Activated CD4-positive, alpha-beta T cell treated with anti-CD3 and anti-CD28 coated beads, Interleukin-2, Interleukin-4, amounts not matched to agents 100 ng/mL and 50 ng/mL, durations not matched to agents 16 hours and 8 hours (primary cell): ENCODE measurements around the gene NAP1L4.

Experiments
- DNase-seq: peaks from one replicate; pipeline ENCODE4 v3.0.0-alpha.2; 2020; ENCODE audit warnings: low spot score

The NAP1L4 gene

GRCh38 chr11:2992997-2993325 is 832 bp upstream of the NAP1L4 start:
- DNase-seq = no peak

- no peak for DNase-seq
Measured at GRCh38 chr11:2991452-2992233, 486 bp downstream of the NAP1L4 start.

GRCh38 chr11:2990617-2991451 is 1.3 kb downstream of the NAP1L4 start:
- peak; percentile 65 for DNase-seq

- peak; percentile 24 for DNase-seq
Measured at GRCh38 chr11:2989551-2989950, 2.6 kb downstream of the NAP1L4 start.

- DNase-seq = peak; percentile 15
Measured at GRCh38 chr11:2989006-2989405, 3.1 kb downstream of the NAP1L4 start.

GRCh38 chr11:2987881-2988861 is 4.0 kb downstream of the NAP1L4 start:
- peak; percentile 40 for DNase-seq

GRCh38 chr11:2983908-2984307 is 8.2 kb downstream of the NAP1L4 start:
- DNase-seq = no peak

- DNase-seq = no peak
Measured at GRCh38 chr11:2982214-2982613, 9.9 kb downstream of the NAP1L4 start.

GRCh38 chr11:2981130-2981529 is 11.0 kb downstream of the NAP1L4 start:
- DNase-seq = no peak

- no peak for DNase-seq
Measured at GRCh38 chr11:2980168-2980840, 11.8 kb downstream of the NAP1L4 start.

- DNase-seq = no peak
Measured at GRCh38 chr11:2977113-2977512, 15.0 kb downstream of the NAP1L4 start.

GRCh38 chr11:2976294-2977063 is 15.7 kb downstream of the NAP1L4 start:
- no peak for DNase-seq

- DNase-seq = peak; percentile 44
Measured at GRCh38 chr11:2975594-2975993, 16.5 kb downstream of the NAP1L4 start.

GRCh38 chr11:2974272-2974671 is 17.9 kb downstream of the NAP1L4 start:
- DNase-seq = no peak

GRCh38 chr11:2968341-2968900 is 23.7 kb downstream of the NAP1L4 start:
- DNase-seq = no peak

GRCh38 chr11:2964782-2965181 is 27.3 kb downstream of the NAP1L4 start:
- no peak for DNase-seq

- DNase-seq = no peak
Measured at GRCh38 chr11:2963761-2964160, 28.4 kb downstream of the NAP1L4 start.

- DNase-seq = no peak
Measured at GRCh38 chr11:2963112-2963754, 28.9 kb downstream of the NAP1L4 start.

- no peak for DNase-seq
Measured at GRCh38 chr11:2961080-2961479, 31.0 kb downstream of the NAP1L4 start.

GRCh38 chr11:2960139-2960538 is 32.0 kb downstream of the NAP1L4 start:
- no peak for DNase-seq
